H1 (cell line): ENCODE measurements around the gene MDFI. TPM values are rescaled to one million over a fixed set of nuclear protein-coding genes. Genes with fewer than 3 reads are reported as not detected.

Experiments used
- CTCF ChIA-PET: fragments of 300-600 bp; sonication (Branson Sonifier 250); formaldehyde crosslinking; loops from one replicate; lab custom pipeline; 2021; ENCODE audit not compliant: partially characterized antibody; lab: Charles Lee
- POLR2A ChIA-PET: fragments of 300-600 bp; sonication (Branson Sonifier 250); formaldehyde crosslinking; loops from one replicate; lab custom pipeline; 2021; ENCODE audit warnings: inconsistent platforms; ENCODE audit not compliant: partially characterized antibody; lab: Charles Lee
- DNase-seq, 2 experiments: peaks; one replicate each; pipeline versions ENCODE4 v3.0.0 to v3.0.0-alpha.2; 2010 to 2022; ENCODE audit warnings: low spot score in 2 of 2, low read depth in 1 of 2, mixed read lengths in 1 of 2
- FAIRE-seq: peaks from 2 replicates; lab custom pipeline; 2011; peaks lifted over from hg19 to GRCh38; lab: Jason Lieb, UNC
- H2AFZ ChIP-seq: 2 replicates; pipeline ENCODE4 v1.8.1; 2012; ENCODE audit warnings: low read length, inconsistent platforms
- H2AK5ac ChIP-seq: 2 replicates; pipeline ENCODE4 v1.6.1; 2013; ENCODE audit warnings: low read depth, low read length
- H2BK120ac ChIP-seq: replicated peaks from 2 replicates; pipeline ENCODE3; 2013; ENCODE audit warnings: low read depth, low read length, inconsistent platforms
- H2BK12ac ChIP-seq: 2 replicates; pipeline ENCODE4 v1.6.1; 2013; ENCODE audit warnings: low read depth, low read length
- H2BK15ac ChIP-seq: 2 replicates; pipeline ENCODE4 v1.6.1; 2013; ENCODE audit warnings: low read length
- H2BK20ac ChIP-seq: 2 replicates; pipeline ENCODE4 v1.6.1; 2013; ENCODE audit warnings: low read length
- H2BK5ac ChIP-seq: 2 replicates; pipeline ENCODE4 v1.6.1; 2013; ENCODE audit warnings: low read depth, low read length
- H3K14ac ChIP-seq: 2 replicates; pipeline ENCODE4 v1.6.1; 2013; ENCODE audit warnings: inconsistent platforms; ENCODE audit not compliant: insufficient read length
- H3K18ac ChIP-seq: 2 replicates; pipeline ENCODE4 v1.6.1; 2013; ENCODE audit warnings: low read length; ENCODE audit errors: extremely low read depth
- H3K23ac ChIP-seq: 2 replicates; pipeline ENCODE4 v1.6.1; 2013; ENCODE audit warnings: inconsistent platforms; ENCODE audit not compliant: insufficient read length
- H3K23me2 ChIP-seq: 2 replicates; pipeline ENCODE4 v1.6.1; 2013; ENCODE audit warnings: low read depth, low read length
- H3K27ac ChIP-seq: 2 replicates; pipeline ENCODE4 v1.6.1; 2011; ENCODE audit warnings: low read depth, low read length, inconsistent platforms
- H3K27me3 ChIP-seq, 4 experiments: replicated peaks in 1 of 4; 1 replicate in 1 of 4; 2 replicates in 3 of 4; pipeline versions ENCODE4 v1.6.1 to v1.8.1; 2011 to 2013; ENCODE audit warnings: low read length in 3 of 4, mild to moderate bottlenecking in 3 of 4, inconsistent platforms in 2 of 4, mixed read lengths in 2 of 4, moderate library complexity in 1 of 4; ENCODE audit not compliant: control insufficient read depth in 3 of 4, insufficient read depth in 3 of 4; ENCODE audit errors: extremely low read depth in 1 of 4
- H3K36me3 ChIP-seq, 4 experiments: 2 replicates each; pipeline versions ENCODE4 v1.6.1 to v1.8.1; 2011 to 2013; ENCODE audit warnings: mild to moderate bottlenecking in 4 of 4, low read length in 3 of 4, moderate library complexity in 2 of 4, control low read depth in 1 of 4, inconsistent platforms in 1 of 4; ENCODE audit not compliant: insufficient read depth in 4 of 4, control insufficient read depth in 2 of 4
- H3K4ac ChIP-seq: replicated peaks from 2 replicates; pipeline ENCODE3; 2013; ENCODE audit warnings: low read length, low read depth, mixed read lengths, inconsistent platforms; ENCODE audit not compliant: insufficient read length
- H3K4me1 ChIP-seq, 4 experiments: replicated peaks in 1 of 4; 1 replicate in 1 of 4; 2 replicates in 3 of 4; pipeline versions ENCODE4 v1.6.1 to v1.8.1; 2011 to 2013; ENCODE audit warnings: low read length in 3 of 4, inconsistent platforms in 2 of 4, mixed read lengths in 1 of 4; ENCODE audit not compliant: insufficient read depth in 4 of 4, control insufficient read depth in 3 of 4
- H3K4me2 ChIP-seq, 2 experiments: 2 replicates each; pipeline versions ENCODE4 v1.6.1 to v1.8.1; 2011 to 2013; ENCODE audit warnings: low read depth in 2 of 2, low read length in 2 of 2, control low read depth in 1 of 2, inconsistent platforms in 1 of 2, mild to moderate bottlenecking in 1 of 2; ENCODE audit not compliant: insufficient read depth in 1 of 2
- H3K4me3 ChIP-seq, 4 experiments: fragments of 200-600, 300-600 bp in 1 of 4; sonication (generic), shearing (Covaris generic), sonication (Bioruptor Twin) in 1 of 4; 2 replicates each; pipeline versions ENCODE4 v1.5.1 to v1.8.1; 2011 to 2016; ENCODE audit warnings: low read length in 4 of 4, low read depth in 3 of 4, control low read depth in 2 of 4, inconsistent platforms in 2 of 4, mild to moderate bottlenecking in 2 of 4, mixed read lengths in 1 of 4, moderate library complexity in 1 of 4; ENCODE audit not compliant: insufficient read depth in 2 of 4; ENCODE audit errors: extremely low read depth in 1 of 4
- H3K56ac ChIP-seq: replicated peaks from 2 replicates; pipeline ENCODE3; 2013; ENCODE audit warnings: low read depth, mild to moderate bottlenecking, mixed read lengths, low read length, inconsistent platforms; ENCODE audit not compliant: insufficient read length
- H3K79me1 ChIP-seq: 2 replicates; pipeline ENCODE4 v1.6.1; 2013; ENCODE audit warnings: low read depth, low read length, control low read depth
- H3K79me2 ChIP-seq, 2 experiments: 2 replicates each; pipeline versions ENCODE4 v1.6.1 to v1.8.1; 2012 to 2013; ENCODE audit warnings: low read length in 2 of 2, mild to moderate bottlenecking in 2 of 2, inconsistent platforms in 1 of 2; ENCODE audit not compliant: insufficient read depth in 2 of 2, control insufficient read depth in 1 of 2
- H3K9ac ChIP-seq, 4 experiments: replicated peaks in 1 of 4; 1 replicate in 1 of 4; 2 replicates in 3 of 4; pipeline versions ENCODE4 v1.6.1 to v1.8.1; 2011 to 2013; ENCODE audit warnings: low read depth in 3 of 4, low read length in 3 of 4, control low read depth in 2 of 4, mild to moderate bottlenecking in 2 of 4, moderate library complexity in 2 of 4, inconsistent platforms in 1 of 4; ENCODE audit errors: extremely low read depth in 1 of 4
- H3K9me3 ChIP-seq, 2 experiments: 2 replicates each; pipeline versions ENCODE4 v1.6.1 to v1.8.1; 2012 to 2013; ENCODE audit warnings: mild to moderate bottlenecking in 2 of 2, moderate library complexity in 2 of 2, control low read depth in 1 of 2, inconsistent platforms in 1 of 2, low read depth in 1 of 2, low read length in 1 of 2, mixed read lengths in 1 of 2; ENCODE audit not compliant: insufficient read depth in 2 of 2
- H4K20me1 ChIP-seq, 2 experiments: replicated peaks in 1 of 2; 2 replicates each; pipeline versions ENCODE3 to v1.8.1; 2011 to 2013; ENCODE audit warnings: inconsistent platforms in 2 of 2, low read length in 2 of 2, mild to moderate bottlenecking in 1 of 2; ENCODE audit not compliant: insufficient read depth in 2 of 2, control insufficient read depth in 1 of 2
- H4K5ac ChIP-seq: 2 replicates; pipeline ENCODE4 v1.6.1; 2013; ENCODE audit warnings: low read length, low read depth, mixed read lengths, inconsistent platforms; ENCODE audit not compliant: insufficient read length
- H4K8ac ChIP-seq: 2 replicates; pipeline ENCODE4 v1.8.0; 2013; ENCODE audit warnings: mild to moderate bottlenecking, moderate library complexity, low read length, inconsistent platforms; ENCODE audit not compliant: insufficient read depth; ENCODE audit errors: extremely low read depth
- H4K91ac ChIP-seq: replicated peaks from 2 replicates; pipeline ENCODE3; 2013; ENCODE audit warnings: low read length, mixed read lengths, inconsistent platforms; ENCODE audit not compliant: insufficient read length
- BRCA1 ChIP-seq: IDR thresholded peaks from 2 replicates; pipeline ENCODE4 v1.6.1; 2012; ENCODE audit warnings: low read depth, low read length, improper control_type of control experiment
- CREB1 ChIP-seq: IDR thresholded peaks from 2 replicates; pipeline ENCODE4 v1.6.1; 2012; ENCODE audit warnings: inconsistent platforms
- CTCF ChIP-seq, 3 experiments: IDR thresholded peaks; 1 replicate in 2 of 3; 2 replicates in 1 of 3; pipeline versions ENCODE4 v1.5.1 to v1.6.1; 2011; ENCODE audit warnings: low read length in 3 of 3, mild to moderate bottlenecking in 3 of 3, inconsistent platforms in 2 of 3, low read depth in 1 of 3, moderate library complexity in 1 of 3; ENCODE audit not compliant: insufficient read depth in 1 of 3; ENCODE audit errors: control extremely low read depth in 1 of 3
- FOSL1 ChIP-seq: IDR thresholded peaks from 2 replicates; pipeline ENCODE4 v1.6.1; 2011; ENCODE audit warnings: mild to moderate bottlenecking, low read depth, low read length, moderate library complexity; ENCODE audit not compliant: insufficient read depth
- GTF2F1 ChIP-seq: IDR thresholded peaks from 2 replicates; pipeline ENCODE4 v1.6.1; 2012; ENCODE audit warnings: low read depth, low read length, improper control_type of control experiment, borderline replicate concordance
- NRF1 ChIP-seq: IDR thresholded peaks from 2 replicates; pipeline ENCODE4 v1.6.1; 2011; ENCODE audit warnings: mild to moderate bottlenecking, low read depth, low read length, improper control_type of control experiment
- POLR2A ChIP-seq, 2 experiments: IDR thresholded peaks; 1 replicate in 1 of 2; 2 replicates in 1 of 2; pipeline ENCODE4 v1.6.1; 2011; ENCODE audit warnings: low read depth in 2 of 2, low read length in 2 of 2, mild to moderate bottlenecking in 2 of 2; ENCODE audit errors: control extremely low read depth in 1 of 2
- POLR2AphosphoS5 ChIP-seq: IDR thresholded peaks from 2 replicates; pipeline ENCODE4 v1.6.1; 2011; ENCODE audit warnings: low read depth, low read length
- SP1 ChIP-seq: IDR thresholded peaks from 2 replicates; pipeline ENCODE4 v1.6.1; 2011; ENCODE audit warnings: low read depth, low read length
- SP2 ChIP-seq: IDR thresholded peaks from 2 replicates; pipeline ENCODE4 v1.6.1; 2012; ENCODE audit warnings: mild to moderate bottlenecking, low read length, inconsistent platforms
- TBP ChIP-seq: IDR thresholded peaks from 2 replicates; pipeline ENCODE4 v1.6.1; 2011; ENCODE audit warnings: low read depth, low read length, improper control_type of control experiment
- WGBS, 2 experiments: shearing (Covaris generic) in 1 of 2; methylation state at CpG; one replicate each; pipeline versions ENCODE4 v1.1.6 to v1.1.7; 2013 to 2015; ENCODE audit warnings: low lambda C conversion rate in 2 of 2, mixed read lengths in 2 of 2, inconsistent platforms in 1 of 2, low coverage in 1 of 2, missing lambda C conversion rate in 1 of 2; ENCODE audit not compliant: insufficient replicate concordance in 2 of 2, insufficient coverage in 1 of 2, insufficient read length in 1 of 2; ENCODE audit errors: extremely low coverage in 1 of 2, missing lambda C conversion rate in 1 of 2; 5-methylcytosine and 5-hydroxymethylcytosine counted together
- polyA plus RNA-seq, 7 experiments: library from polyadenylated mRNA; depleted of rRNA in 3 of 7; stranded (reverse) in 5 of 7; unstranded in 2 of 7; fragments of >200 nt in 5 of 7; fragments of 200-250 nt in 2 of 7; gene quantifications; 1 replicate in 5 of 7; 2 replicates in 1 of 7; 4 replicates in 1 of 7; pipeline versions ENCODE4 v1.2.1 to v1.2.3, GENCODE V29; 2011 to 2013; ENCODE audit warnings: missing spikeins in 2 of 7, mixed read lengths in 2 of 7
- total RNA-seq: library from RNA; stranded (reverse); fragmentation: NEBNext Ultra II Directional; extraction: Animal tissue kit (Norgen Biotek cat#: 25700); gene quantifications from 2 replicates; pipeline ENCODE4 v1.2.1, GENCODE V29; 2021

MDFI gene
- total and polyA plus RNA-seq, 2 of the 8 experiments (the other 6 are each of a cell fraction or from before 2014, with no cell fraction given): 41.0 to 65.6 TPM

DNA sequence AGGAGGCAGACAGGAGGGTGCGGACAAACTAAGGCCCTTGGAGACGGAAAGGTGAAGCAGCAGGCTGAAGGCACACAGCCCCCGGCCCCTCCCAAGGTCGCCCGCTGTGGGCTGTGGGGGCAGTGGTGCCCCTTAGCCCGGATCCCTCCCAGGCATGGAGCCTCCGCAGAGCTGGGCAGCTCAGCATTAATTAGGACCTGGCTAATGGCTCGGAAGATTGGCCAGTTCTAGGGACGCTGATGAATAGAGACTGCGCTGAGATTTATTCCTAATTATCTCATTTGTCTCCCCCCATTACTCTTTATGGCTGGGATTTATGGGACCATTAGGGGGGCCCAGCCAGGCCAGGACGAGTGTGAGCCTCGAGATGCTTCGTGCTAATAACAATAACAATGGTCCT lies 20.4 kb downstream of the MDFI start:
- ChIA-PET CTCF (interaction anchor here (0.8 to 4.6 kb wide), 7 partner anchors 12 to 288 kb away, joined by 3 to 37 read pairs (median 4); no protein-coding TSS in a partner anchor), POLR2A (no interaction called here)
- no peak for FAIRE-seq
- H3K23ac ChIP-seq: no peak overlapping the region
- no peak overlapping the region for H2BK12ac ChIP-seq
- H2BK5ac ChIP-seq: no peak overlapping the region
- DNase-seq: no peak
- no peak overlapping the region for H2BK20ac ChIP-seq
- no peaks in the 10 kb centered on the region for H3K9me3 ChIP-seq
- H4K91ac ChIP-seq: no peak overlapping the region
- H3K23me2 ChIP-seq: peaks cover 2% of the 10 kb centered on the region; the same call in 1 of the 2 replicates
- H3K9ac ChIP-seq: no peak overlapping the region
- H3K18ac ChIP-seq: no peak overlapping the region
- no peaks in the 10 kb centered on the region for H4K20me1 ChIP-seq
- no peaks in the 10 kb centered on the region for H3K36me3 ChIP-seq
- no peak overlapping the region for H3K4ac ChIP-seq
- no peak overlapping the region for H3K14ac ChIP-seq
- H2BK15ac ChIP-seq: no peak overlapping the region
- no peak overlapping the region for H3K27ac ChIP-seq
- H3K4me1 ChIP-seq: peaks cover 0 to 11% (median 4%) of the 10 kb centered on the region in 4 experiments; a peak in 5 of 7 replicates
- H3K79me1 ChIP-seq: no peaks in the 10 kb centered on the region
- H3K27me3 ChIP-seq: no peaks in the 10 kb centered on the region; a peak in 1 of 7 replicates
- no peak overlapping the region for H4K8ac ChIP-seq
- H2AFZ ChIP-seq: no peak overlapping the region
- H3K4me2 ChIP-seq: no peak overlapping the region
- no peak overlapping the region for H3K56ac ChIP-seq
- H2AK5ac ChIP-seq: no peak overlapping the region
- TF ChIP-seq TBP (no peak), POLR2AphosphoS5 (no peak), BRCA1 (no peak), FOSL1 (no peak), SP1 (no peak), CTCF (IDR thresholded peaks at IDR 0.05; ENCODE audit: control extremely low read depth in 1 of 3, insufficient read depth in 1 of 3, low read depth in 1 of 3, low read length in 3 of 3) (no peak), NRF1 (no peak), GTF2F1 (no peak), POLR2A (IDR thresholded peaks at IDR 0.05; ENCODE audit: control extremely low read depth in 1 of 2, low read depth in 2 of 2, low read length in 2 of 2) (no peak), SP2 (no peak), CREB1 (no peak)
- H4K5ac ChIP-seq: no peak overlapping the region
- 92% methylated on average over 12 of the region's 13 CpGs; no CpG with 5 or more reads in 1 of the 2 experiments for WGBS, 2 experiments
- no peak overlapping the region for H3K4me3 ChIP-seq
- no peak overlapping the region for H2BK120ac ChIP-seq
- H3K79me2 ChIP-seq: no peaks in the 10 kb centered on the region
